ENCODE data around the gene STARD10. TPM values are rescaled to one million over a fixed set of nuclear protein-coding genes. Genes with fewer than 3 reads are reported as not detected.

STARD10 gene
- total and polyA plus RNA-seq, 2 experiments from 2014 or later, result 16.6 to 20.5 TPM

- no peak for TF ChIP-seq ZNF462 (CRISPR knock-in tag; IDR thresholded peaks at IDR 0.05)
- no peak for TF ChIP-seq ZNF331 (CRISPR knock-in tag; IDR thresholded peaks at IDR 0.05; ENCODE audit: low read depth)
- TF ChIP-seq POLR2AphosphoS5 (IDR thresholded peaks at IDR 0.05; ENCODE audit: low read depth), result no peak
- no peak for TF ChIP-seq EZH2 (IDR thresholded peaks at IDR 0.05; ENCODE audit: low read depth, unreplicated experiment)
- no peak for TF ChIP-seq NANOG (IDR thresholded peaks at IDR 0.05; ENCODE audit: borderline replicate concordance)
- TF ChIP-seq REST (IDR thresholded peaks at IDR 0.05; ENCODE audit: unreplicated experiment), result no peak
- no peak for TF ChIP-seq ZNF114 (CRISPR knock-in tag; IDR thresholded peaks at IDR 0.05)
These were observed 42.4 kb downstream of the STARD10 start (continued) for GRCh38 chr11:72751116-72752087.

All from GM23338 (cell line).